Kidney (tissue), 14 donors: ENCODE data around the gene ETS1. TPM values are rescaled to one million over a fixed set of nuclear protein-coding genes. Genes with fewer than 3 reads are reported as not detected.

Experiments
- DNase-seq, 5 donors: peaks; one replicate each; pipeline ENCODE4 v3.0.0-alpha.2; 2013 to 2020
- FAIRE-seq: peaks from 2 replicates; lab custom pipeline; 2012; peaks lifted over from hg19 to GRCh38; lab: Jason Lieb, UNC
- H3K27ac ChIP-seq, 2 donors: one replicate each; pipeline ENCODE4 v1.7.0; 2013; ENCODE audit warnings: low read depth in 2 of 2, low read length in 2 of 2, inconsistent platforms in 1 of 2
- H3K27me3 ChIP-seq: one replicate; pipeline ENCODE4 v1.7.1; 2013; ENCODE audit warnings: low read length, inconsistent platforms; ENCODE audit not compliant: control insufficient read depth, insufficient read depth
- H3K36me3 ChIP-seq, 3 donors: one replicate each; pipeline versions ENCODE4 v1.7.0 to v1.7.1; 2013; ENCODE audit warnings: low read length in 3 of 3, control low read depth in 1 of 3, inconsistent platforms in 1 of 3; ENCODE audit not compliant: insufficient read depth in 3 of 3, control insufficient read depth in 2 of 3
- H3K4me1 ChIP-seq, 3 donors: one replicate each; pipeline versions ENCODE4 v1.7.0 to v1.7.1; 2013; ENCODE audit warnings: low read length in 3 of 3, inconsistent platforms in 1 of 3, low read depth in 1 of 3; ENCODE audit not compliant: control insufficient read depth in 2 of 3, insufficient read depth in 2 of 3
- H3K4me3 ChIP-seq, 3 donors: one replicate each; pipeline versions ENCODE4 v1.7.0 to v1.8.1; 2013; ENCODE audit warnings: low read length in 3 of 3, control low read depth in 1 of 3, inconsistent platforms in 1 of 3
- H3K9ac ChIP-seq, 3 donors: one replicate each; pipeline versions ENCODE4 v1.7.0 to v1.7.1; 2013; ENCODE audit warnings: low read length in 3 of 3, control low read depth in 1 of 3, inconsistent platforms in 1 of 3
- H3K9me3 ChIP-seq, 3 donors: one replicate each; pipeline versions ENCODE4 v1.7.0 to v1.7.1; 2013; ENCODE audit warnings: low read length in 3 of 3, control low read depth in 1 of 3, inconsistent platforms in 1 of 3; ENCODE audit not compliant: control insufficient read depth in 2 of 3, insufficient read depth in 1 of 3
- intact Hi-C: fragments of 100-400 bp; cut with DNase I; formaldehyde crosslinking; loops from one replicate; pipeline ENCODE4 v1.11.1; 2022
- polyA plus RNA-seq: library from polyadenylated mRNA; stranded (reverse); fragments of 350-450 nt; fragmentation: Illumina TruSeq; extraction: RNeasy Lipid Tissue Mini Kit (QIAGEN cat#74804); gene quantifications from one replicate; pipeline ENCODE4 v1.2.3, GENCODE V29; 2014; ENCODE audit warnings: low read depth, low replicate concordance; ENCODE audit not compliant: insufficient read depth
- total RNA-seq: library from RNA; stranded (reverse); fragmentation: NEBNext Ultra II Directional; extraction: Animal tissue kit (Norgen Biotek cat#: 25700); gene quantifications from one replicate; pipeline ENCODE4 v1.2.1, GENCODE V29; 2021
- TF ChIP-seq, protein P1 (sequence below): IDR thresholded peaks from 3 replicates; pipeline ENCODE4 v1.5.1; 2012; ENCODE audit warnings: mild to moderate bottlenecking, moderate library complexity, borderline replicate concordance; ENCODE audit not compliant: insufficient read depth; ENCODE audit errors: extremely low read depth
- donor health status: control.
- donor health status: control.
- donor health status: control.
- donor health status: control.
- donor health status: control.
- donor health status: DM: yes; HTN: yes; CAD: no.
- donor health status: Normal renal cell carcinoma (clear cell type).

Gene ETS1
- total and polyA plus RNA-seq, 2 donors from 2014 or later = 23.5 to 124 TPM

DNA sequence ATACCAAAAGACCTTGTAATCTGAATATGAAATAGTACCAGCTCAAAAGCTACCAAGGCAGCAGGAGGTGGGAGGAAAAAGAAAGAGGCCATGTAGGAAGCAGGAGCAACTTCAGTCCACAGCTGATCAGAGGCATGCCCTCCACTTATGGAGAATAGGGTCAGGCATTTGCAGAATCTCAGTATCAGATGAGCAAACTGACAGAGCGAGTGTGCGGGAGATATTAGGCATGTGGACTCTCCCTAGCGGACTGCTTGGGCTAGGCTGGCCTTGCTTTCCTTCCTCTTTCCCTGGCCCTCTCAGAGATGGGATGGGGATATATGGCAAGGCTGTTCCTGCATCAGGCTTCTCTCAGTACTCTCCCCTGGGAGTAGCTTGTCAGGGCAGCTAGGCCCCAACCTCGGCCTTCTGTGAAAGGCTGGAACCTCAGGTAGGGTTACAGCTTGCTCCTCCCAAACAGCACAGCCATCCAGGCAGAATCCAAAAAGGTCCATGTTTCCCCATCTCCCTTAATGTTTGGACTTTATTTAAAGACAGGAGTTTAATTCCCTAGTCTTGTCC lies 37.0 kb downstream of the ETS1 start:
- FAIRE-seq = no peak
- Histone ChIP-seq H3K9me3 (no peaks in the 10 kb centered on the region), H3K4me3 (no peak overlapping the region), H3K27ac (peak overlapping the region in 1 of 2 donors; percentile 96), H3K36me3 (no peaks in the 10 kb centered on the region), H3K4me1 (peaks cover 3 to 13% (median 4%) of the 10 kb centered on the region in 3 donors), H3K9ac (no peak overlapping the region), H3K27me3 (no peaks in the 10 kb centered on the region)
- intact Hi-C loops = no loop called here
- TF ChIP-seq, protein P1, sequence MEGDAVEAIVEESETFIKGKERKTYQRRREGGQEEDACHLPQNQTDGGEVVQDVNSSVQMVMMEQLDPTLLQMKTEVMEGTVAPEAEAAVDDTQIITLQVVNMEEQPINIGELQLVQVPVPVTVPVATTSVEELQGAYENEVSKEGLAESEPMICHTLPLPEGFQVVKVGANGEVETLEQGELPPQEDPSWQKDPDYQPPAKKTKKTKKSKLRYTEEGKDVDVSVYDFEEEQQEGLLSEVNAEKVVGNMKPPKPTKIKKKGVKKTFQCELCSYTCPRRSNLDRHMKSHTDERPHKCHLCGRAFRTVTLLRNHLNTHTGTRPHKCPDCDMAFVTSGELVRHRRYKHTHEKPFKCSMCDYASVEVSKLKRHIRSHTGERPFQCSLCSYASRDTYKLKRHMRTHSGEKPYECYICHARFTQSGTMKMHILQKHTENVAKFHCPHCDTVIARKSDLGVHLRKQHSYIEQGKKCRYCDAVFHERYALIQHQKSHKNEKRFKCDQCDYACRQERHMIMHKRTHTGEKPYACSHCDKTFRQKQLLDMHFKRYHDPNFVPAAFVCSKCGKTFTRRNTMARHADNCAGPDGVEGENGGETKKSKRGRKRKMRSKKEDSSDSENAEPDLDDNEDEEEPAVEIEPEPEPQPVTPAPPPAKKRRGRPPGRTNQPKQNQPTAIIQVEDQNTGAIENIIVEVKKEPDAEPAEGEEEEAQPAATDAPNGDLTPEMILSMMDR = no peak
- no peak for DNase-seq

DNA sequence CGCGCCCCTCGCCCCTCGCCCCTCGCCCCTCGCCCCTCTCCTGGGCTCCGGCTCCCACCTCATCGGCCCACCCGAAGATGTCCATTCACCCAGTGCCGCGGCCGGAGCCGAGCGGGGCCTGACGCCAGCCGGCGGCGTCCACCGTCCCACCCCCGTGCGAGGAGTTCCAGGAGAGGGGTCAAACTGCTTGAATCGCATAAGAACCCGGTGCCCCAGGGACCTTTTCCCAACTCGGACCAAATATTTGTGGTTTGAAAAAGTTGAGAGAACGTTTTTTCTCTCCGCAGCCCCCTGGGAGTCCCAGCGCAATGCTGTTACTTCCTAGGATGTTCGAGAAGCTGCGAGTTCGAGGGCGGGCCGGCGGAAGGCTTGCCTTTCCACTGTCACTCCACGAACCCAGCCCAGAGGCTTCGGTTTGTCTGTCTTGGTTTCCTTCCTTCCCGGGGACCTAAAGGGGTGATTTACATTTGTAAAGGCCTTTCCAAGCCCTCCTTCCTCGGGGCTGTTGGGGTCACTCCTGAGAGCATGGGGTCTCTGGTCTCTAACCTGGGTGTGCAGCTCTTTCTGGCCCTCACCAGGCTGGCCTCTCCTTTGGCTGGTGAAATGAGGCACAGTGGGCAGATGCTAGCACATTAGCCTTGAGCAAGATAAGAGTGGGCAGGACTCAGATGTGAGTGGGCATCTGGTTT lies 38.0 kb downstream of the ETS1 start:
- peaks cover 3 to 16% (median 4%) of the 10 kb centered on the region in 3 donors for H3K4me1 ChIP-seq
- H3K9ac ChIP-seq = peak overlapping the region in 1 of 3 donors; percentile 21
- peak overlapping the region in 1 of 3 donors; percentile 63 for H3K4me3 ChIP-seq
- no peaks in the 10 kb centered on the region for H3K9me3 ChIP-seq
- TF ChIP-seq, protein P1 = no peak
- H3K27ac ChIP-seq = peak overlapping the region; percentile 79 to 96
- intact Hi-C loops = no loop called here
- DNase-seq (peak; percentile 66 to 93 (median 70)), FAIRE-seq (no peak)
- H3K36me3 ChIP-seq = no peaks in the 10 kb centered on the region
- H3K27me3 ChIP-seq = no peaks in the 10 kb centered on the region

DNA sequence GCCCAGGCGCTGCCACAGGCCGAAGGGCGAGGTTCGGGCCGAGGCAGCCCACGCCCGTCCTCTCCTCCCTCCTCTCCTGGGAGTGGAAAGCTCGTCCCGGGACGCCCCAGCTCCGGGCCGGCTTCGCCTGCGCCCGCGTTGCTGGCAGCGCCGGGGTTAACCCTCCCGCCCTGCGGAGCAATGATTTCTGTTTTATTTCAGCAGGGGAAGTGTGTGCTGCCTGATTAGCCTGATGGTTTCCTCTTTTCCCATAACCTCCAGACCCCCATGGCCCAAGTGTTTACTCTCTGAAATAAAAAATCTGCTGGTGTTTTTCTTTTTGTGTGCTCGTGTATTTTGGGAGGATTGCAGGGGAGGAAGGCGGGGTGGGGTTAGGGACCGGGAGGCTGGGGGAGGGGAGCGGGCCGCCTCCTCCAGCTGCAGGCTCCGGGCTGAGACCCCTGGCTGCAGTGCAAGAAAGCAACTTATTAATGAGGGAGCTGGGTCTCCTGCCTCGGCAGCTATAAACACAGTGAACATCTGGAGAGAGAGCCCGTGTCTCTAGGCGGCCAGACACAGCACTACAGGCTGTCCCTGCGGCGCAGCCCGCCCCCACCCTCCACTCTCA lies 38.6 kb downstream of the ETS1 start:
- H3K27ac ChIP-seq = peak overlapping the region; percentile 79 to 96
- no peaks in the 10 kb centered on the region for H3K36me3 ChIP-seq
- intact Hi-C loops = no loop called here
- H3K4me1 ChIP-seq = peaks cover 3 to 18% (median 4%) of the 10 kb centered on the region in 3 donors
- no peaks in the 10 kb centered on the region for H3K9me3 ChIP-seq
- DNase-seq = peak; percentile 84 to 96 (median 88)
- H3K9ac ChIP-seq = peak overlapping the region in 1 of 3 donors; percentile 53
- no peaks in the 10 kb centered on the region for H3K27me3 ChIP-seq
- no peak for FAIRE-seq
- TF ChIP-seq, protein P1 = no peak
- peak overlapping the region; percentile 28 to 63 (median 61) for H3K4me3 ChIP-seq
